Colonic mucosa (tissue), 4 donors: ENCODE results near the gene KIFAP3. TPM values are rescaled to one million over a fixed set of nuclear protein-coding genes. Genes with fewer than 3 reads are reported as not detected.
"Not testable (repeated sequence)": the region's sequence is repeated elsewhere in the genome, so short reads cannot be mapped to it uniquely, and the experiment has no call there.

Source experiments
- DNase-seq: peaks from one replicate; pipeline ENCODE4 v3.0.0-alpha.2; 2020
- H3K27ac ChIP-seq: fragments of 200-600 bp; one replicate; pipeline ENCODE4 v1.8.0; 2021
- H3K27me3 ChIP-seq: fragments of 200-600 bp; one replicate; pipeline ENCODE4 v1.8.0; 2021
- H3K36me3 ChIP-seq: fragments of 200-600 bp; one replicate; pipeline ENCODE4 v1.8.0; 2021
- H3K4me1 ChIP-seq: fragments of 200-600 bp; one replicate; pipeline ENCODE4 v1.8.0; 2021; ENCODE audit warnings: mild to moderate bottlenecking
- H3K4me3 ChIP-seq: fragments of 200-600 bp; one replicate; pipeline ENCODE4 v1.8.0; 2021
- H3K9ac ChIP-seq, 2 donors: one replicate each; pipeline ENCODE4 v1.7.0; 2013; ENCODE audit warnings: control low read depth in 2 of 2, low read depth in 2 of 2, low read length in 2 of 2
- H3K9me3 ChIP-seq: fragments of 200-600 bp; one replicate; pipeline ENCODE4 v1.8.0; 2021
- CTCF ChIP-seq: fragments of 200-600 bp; IDR thresholded peaks from one replicate; pipeline ENCODE4 v1.8.0; 2022; ENCODE audit warnings: antibody characterized with exemption, mild to moderate bottlenecking
- intact Hi-C: fragments of 100-400 bp; cut with DNase I; formaldehyde crosslinking; loops from one replicate; pipeline ENCODE4 v1.14.1; 2022
- total RNA-seq, 2 donors: library from RNA; stranded (reverse); fragmentation: NEBNext Ultra II Directional in 1 of 2; extraction: Animal tissue kit (Norgen Biotek cat#: 25700) in 1 of 2; gene quantifications; one replicate each; pipeline ENCODE4 v1.2.1, GENCODE V29; 2021
- donor health status: healthy.
- donor health status: DM: no; HTN: no; CAD: no.
- donor health status: DM: no; HTN: no; CAD: no.

KIFAP3 gene
- total RNA-seq, 2 donors from 2014 or later, result 18.3 to 27.6 TPM

- H3K9ac ChIP-seq, result no peak overlapping the region
- intact Hi-C loops, result no loop called here
- peaks cover 26% of the 10 kb centered on the region for H3K36me3 ChIP-seq
- no peak for DNase-seq
- no peaks in the 10 kb centered on the region for H3K27me3 ChIP-seq
- no peak for TF ChIP-seq CTCF
- H3K9me3 ChIP-seq, result no peaks in the 10 kb centered on the region
- no peak overlapping the region for H3K27ac ChIP-seq
- H3K4me3 ChIP-seq, result no peak overlapping the region
- no peaks in the 10 kb centered on the region for H3K4me1 ChIP-seq
Observed at GRCh38 chr1:169872906-169873305, 201.6 kb downstream of the KIFAP3 start.

- H3K9ac ChIP-seq, DNase-seq, H3K9me3 ChIP-seq, H3K27me3 ChIP-seq, H3K4me3 ChIP-seq, intact Hi-C loops, H3K4me1 ChIP-seq, H3K27ac ChIP-seq: not testable (repeated sequence)
- H3K36me3 ChIP-seq, result peaks cover 26% of the 10 kb centered on the region
Observed at GRCh38 chr1:169871988-169872387, 202.5 kb downstream of the KIFAP3 start.

Other genes starting within 250 kb of the KIFAP3 start
- 10 to 100 TPM; 11.6 to 15.8 TPM for gene SCYL3, start 180.8 kb downstream of the KIFAP3 start, total RNA-seq
- gene NTMT2, start 71.3 kb upstream of the KIFAP3 start, total RNA-seq, result not detected